ENCODE data around the gene STRBP.
A peak's percentile ranks its signal among the peaks of the same experiment; 100 is the strongest.

STRBP gene

DNA sequence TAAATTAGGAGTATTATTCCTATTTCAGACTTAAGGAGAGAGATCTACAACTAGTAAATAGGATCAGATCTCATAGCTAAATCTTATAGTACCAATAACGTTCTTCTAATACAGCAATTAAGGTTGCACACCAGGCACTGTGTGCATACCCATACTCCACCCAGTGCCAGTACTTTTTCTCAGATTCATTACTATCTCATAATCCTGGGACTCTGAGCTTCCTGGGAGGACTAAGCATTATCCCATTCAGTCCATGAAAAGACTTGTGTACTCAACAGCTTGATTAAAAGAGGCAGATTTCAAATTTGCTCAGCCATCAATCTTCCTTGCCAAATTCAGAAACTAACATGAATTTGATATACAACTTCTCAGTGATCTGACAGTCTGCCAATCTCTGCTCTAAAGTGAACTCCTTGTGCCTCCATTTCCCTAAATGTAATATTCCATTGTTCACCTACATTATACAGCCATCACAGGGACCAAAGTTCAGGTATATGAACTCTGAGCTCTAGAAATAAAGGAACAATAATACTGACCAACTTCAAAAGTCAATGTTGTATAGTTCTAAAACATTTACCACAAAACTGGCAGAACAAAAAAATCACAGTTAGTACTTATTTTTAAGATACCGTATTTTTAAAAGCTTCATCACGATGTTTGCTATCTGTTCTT lies 7.2 kb downstream of the STRBP start:
- ChIA-PET CTCF (interaction anchor here (0.6 to 1.0 kb wide), 3 partner anchors 14 to 286 kb away, joined by 3 to 4 read pairs (median 3); no protein-coding TSS in a partner anchor), POLR2A (interaction anchor here (1.0 kb wide), 2 partner anchors 9 to 320 kb away, joined by 3 to 4 read pairs; partner anchors contain the start of gene RABGAP1)
- TF ChIP-seq SP1 (IDR thresholded peaks at IDR 0.05), result no peak
- TF ChIP-seq, protein P1, sequence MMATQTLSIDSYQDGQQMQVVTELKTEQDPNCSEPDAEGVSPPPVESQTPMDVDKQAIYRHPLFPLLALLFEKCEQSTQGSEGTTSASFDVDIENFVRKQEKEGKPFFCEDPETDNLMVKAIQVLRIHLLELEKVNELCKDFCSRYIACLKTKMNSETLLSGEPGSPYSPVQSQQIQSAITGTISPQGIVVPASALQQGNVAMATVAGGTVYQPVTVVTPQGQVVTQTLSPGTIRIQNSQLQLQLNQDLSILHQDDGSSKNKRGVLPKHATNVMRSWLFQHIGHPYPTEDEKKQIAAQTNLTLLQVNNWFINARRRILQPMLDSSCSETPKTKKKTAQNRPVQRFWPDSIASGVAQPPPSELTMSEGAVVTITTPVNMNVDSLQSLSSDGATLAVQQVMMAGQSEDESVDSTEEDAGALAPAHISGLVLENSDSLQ (IDR thresholded peaks at IDR 0.05), result 0 out of 2 replicates have a peak, but pooled peaks have one; percentile 23
- TF ChIP-seq ELF4 (IDR thresholded peaks at IDR 0.05), result no peak
- no peak for TF ChIP-seq FOXK2 (IDR thresholded peaks at IDR 0.05)

DNA sequence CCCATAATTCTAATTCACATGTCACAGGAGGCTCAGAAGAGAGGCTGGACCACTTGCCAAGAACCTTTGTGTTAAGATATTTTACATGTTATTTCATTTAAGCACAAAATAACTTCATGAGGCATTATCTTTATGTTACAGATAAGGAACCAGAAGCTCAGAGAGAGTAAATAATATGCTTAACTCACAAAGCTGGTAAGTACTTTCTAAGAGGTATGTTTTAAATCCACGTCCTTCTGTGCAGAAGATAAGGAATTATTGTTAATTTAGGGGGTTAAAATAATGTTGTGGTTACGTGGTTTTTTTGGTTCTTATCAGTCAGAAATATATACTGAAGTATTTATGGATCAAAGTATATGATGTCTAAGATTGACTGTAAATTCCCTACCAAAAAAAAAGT lies 8.0 kb downstream of the STRBP start:
- DNase-seq (ENCODE audit: extremely low spot score), result no peak
- TF ChIP-seq ELF4 (IDR thresholded peaks at IDR 0.05) (no peak), ZNF384 (IDR thresholded peaks at IDR 0.05) (no peak), SP1 (IDR thresholded peaks at IDR 0.05) (no peak), FOXM1 (IDR thresholded peaks at IDR 0.05; ENCODE audit: borderline replicate concordance) (no peak), SUZ12 (IDR thresholded peaks at IDR 0.05) (no peak)
- ChIA-PET POLR2A (interaction anchor here (1.0 kb wide), 1 partner anchor 319 kb away, joined by 4 read pairs; the partner anchor contains the start of gene RABGAP1), CTCF (no interaction called here)

More for the DNA sequence above, 7.2 kb downstream of the STRBP start:
- no peak for DNase-seq (ENCODE audit: extremely low spot score)

DNA sequence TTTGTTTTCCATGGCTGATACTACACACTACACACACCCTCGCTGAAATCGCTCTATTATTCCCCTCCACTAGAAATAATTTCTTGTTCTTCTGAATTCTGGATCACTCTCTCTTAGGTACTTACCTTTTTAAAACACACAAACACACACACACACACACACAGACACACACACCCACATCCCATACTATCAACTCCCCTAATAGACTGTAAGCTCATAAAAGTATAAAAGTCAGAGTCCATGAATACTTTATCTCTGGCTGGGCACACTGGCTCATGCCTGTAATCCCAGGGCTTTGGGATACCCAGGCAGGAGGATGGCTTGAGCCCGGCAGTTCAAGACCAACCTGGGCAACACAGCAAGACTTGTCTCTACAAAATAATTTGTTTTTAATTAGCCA lies 11.1 kb downstream of the STRBP start:
- DNase-seq (ENCODE audit: extremely low spot score), result no peak
- no peak for TF ChIP-seq FOXK2 (IDR thresholded peaks at IDR 0.05)
- no peak for TF ChIP-seq FOXM1 (IDR thresholded peaks at IDR 0.05; ENCODE audit: borderline replicate concordance)
- TF ChIP-seq ARNT (IDR thresholded peaks at IDR 0.05), result no peak
- no peak for TF ChIP-seq LEF1 (IDR thresholded peaks at IDR 0.05; ENCODE audit: borderline replicate concordance)
- no peak for TF ChIP-seq SP1 (IDR thresholded peaks at IDR 0.05)
- POLR2A ChIA-PET, result no interaction called here
- CTCF ChIA-PET, result no interaction called here

DNA sequence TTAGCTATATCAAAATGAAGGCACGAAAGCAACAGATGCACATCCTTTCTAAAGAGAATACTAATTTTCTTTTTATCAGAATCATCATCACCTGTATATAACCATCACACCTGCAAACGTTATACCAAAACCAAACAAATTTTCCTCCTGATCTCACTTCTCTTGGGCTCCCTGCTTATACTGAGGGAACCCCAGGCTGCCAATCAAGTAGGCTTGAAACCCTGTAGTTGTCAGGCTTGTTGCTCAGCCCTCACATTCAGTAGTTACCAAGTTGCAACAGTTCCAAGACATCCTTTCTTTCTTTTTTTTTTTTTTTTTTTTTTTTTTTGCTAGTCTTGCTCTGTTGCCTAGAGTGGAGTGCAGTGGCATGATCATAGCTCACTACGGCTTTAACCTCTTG lies 12.7 kb downstream of the STRBP start:
- no peak for TF ChIP-seq FOXM1 (IDR thresholded peaks at IDR 0.05; ENCODE audit: borderline replicate concordance)
- TF ChIP-seq FOXA1 (IDR thresholded peaks at IDR 0.05), result no peak
- TF ChIP-seq, protein P1 (IDR thresholded peaks at IDR 0.05), result peak; percentile 66
- no peak for TF ChIP-seq CTBP1 (IDR thresholded peaks at IDR 0.05; ENCODE audit: borderline replicate concordance)
- CTCF ChIA-PET, result no interaction called here
- no peak for DNase-seq (ENCODE audit: extremely low spot score)
- POLR2A ChIA-PET, result no interaction called here

DNA sequence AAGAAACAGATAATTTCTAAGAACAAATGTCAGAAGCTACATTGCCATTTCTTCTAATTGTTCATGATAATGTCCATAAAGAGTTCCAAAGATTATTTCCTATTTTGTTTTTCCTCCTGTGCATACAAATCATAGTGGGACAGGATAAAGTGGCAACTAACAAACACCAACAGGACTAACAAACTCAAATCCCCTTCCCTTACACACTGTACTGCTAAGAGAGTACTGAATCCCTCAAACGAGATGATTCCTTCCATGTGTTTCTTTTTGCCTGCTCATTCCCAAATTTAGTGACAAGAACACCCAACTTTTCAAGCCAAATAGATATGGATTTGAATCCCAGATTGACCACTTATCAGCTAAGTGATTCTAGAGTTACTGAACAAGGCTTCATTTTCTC lies 15.2 kb downstream of the STRBP start:
- no peak for DNase-seq (ENCODE audit: extremely low spot score)
- TF ChIP-seq, protein P1 (IDR thresholded peaks at IDR 0.05), result no peak
- TF ChIP-seq TARDBP (IDR thresholded peaks at IDR 0.05) (no peak), SP1 (IDR thresholded peaks at IDR 0.05) (no peak), ARNT (IDR thresholded peaks at IDR 0.05) (no peak), LEF1 (IDR thresholded peaks at IDR 0.05; ENCODE audit: borderline replicate concordance) (no peak), ELF4 (IDR thresholded peaks at IDR 0.05) (no peak), FOXM1 (IDR thresholded peaks at IDR 0.05; ENCODE audit: borderline replicate concordance) (no peak), FOXA1 (IDR thresholded peaks at IDR 0.05) (no peak), ZNF384 (IDR thresholded peaks at IDR 0.05) (no peak), L3MBTL2 (conservative IDR thresholded peaks at IDR 0.05) (no peak), CTBP1 (IDR thresholded peaks at IDR 0.05; ENCODE audit: borderline replicate concordance) (no peak), BHLHE40 (IDR thresholded peaks at IDR 0.05; ENCODE audit: borderline replicate concordance) (no peak), SUZ12 (IDR thresholded peaks at IDR 0.05) (no peak), NFRKB (IDR thresholded peaks at IDR 0.05) (no peak), FOXK2 (IDR thresholded peaks at IDR 0.05) (no peak), HDGF (IDR thresholded peaks at IDR 0.05; ENCODE audit: borderline replicate concordance) (no peak)
- ChIA-PET CTCF (no interaction called here), POLR2A (no interaction called here)

DNA sequence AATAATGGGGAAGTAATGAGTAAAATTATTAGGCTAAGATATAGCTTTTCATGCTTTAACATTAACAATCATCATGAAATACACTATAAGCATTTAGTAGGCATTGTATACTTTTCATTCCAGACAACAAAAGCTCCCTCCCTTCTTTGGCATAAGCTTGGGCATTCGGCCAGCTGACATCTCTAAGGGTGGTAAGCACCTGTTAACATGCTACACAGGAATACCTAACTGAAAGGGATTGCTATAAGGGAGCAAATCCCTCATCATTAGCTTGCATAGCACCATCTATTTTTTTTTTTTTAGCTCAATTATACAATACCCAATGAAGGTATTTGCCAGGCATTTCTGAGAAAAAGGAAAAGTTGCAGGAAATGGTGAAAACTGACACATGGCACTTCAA lies 16.6 kb downstream of the STRBP start:
- CTCF ChIA-PET, result interaction anchor here (0.6 kb wide), 1 partner anchor 99 kb away, joined by 3 read pairs; no protein-coding TSS in a partner anchor
- POLR2A ChIA-PET, result no interaction called here
- TF ChIP-seq SP1 (IDR thresholded peaks at IDR 0.05) (no peak), SUZ12 (IDR thresholded peaks at IDR 0.05) (no peak), ELF4 (IDR thresholded peaks at IDR 0.05) (no peak), HDGF (IDR thresholded peaks at IDR 0.05; ENCODE audit: borderline replicate concordance) (no peak), NFRKB (IDR thresholded peaks at IDR 0.05) (no peak), LEF1 (IDR thresholded peaks at IDR 0.05; ENCODE audit: borderline replicate concordance) (no peak), L3MBTL2 (conservative IDR thresholded peaks at IDR 0.05) (no peak), ZNF384 (IDR thresholded peaks at IDR 0.05) (no peak), BHLHE40 (IDR thresholded peaks at IDR 0.05; ENCODE audit: borderline replicate concordance) (no peak), FOXK2 (IDR thresholded peaks at IDR 0.05) (no peak), FOXM1 (IDR thresholded peaks at IDR 0.05; ENCODE audit: borderline replicate concordance) (no peak), FOXA1 (IDR thresholded peaks at IDR 0.05) (no peak), ARNT (IDR thresholded peaks at IDR 0.05) (no peak), TARDBP (IDR thresholded peaks at IDR 0.05) (no peak), CTBP1 (IDR thresholded peaks at IDR 0.05; ENCODE audit: borderline replicate concordance) (no peak)
- TF ChIP-seq, protein P1 (IDR thresholded peaks at IDR 0.05), result no peak
- no peak for DNase-seq (ENCODE audit: extremely low spot score)

All from HEK293T (cell line).